Activated CD4-positive, alpha-beta memory T cell treated with anti-CD3 and anti-CD28 coated beads for 36 hours (primary cell): ENCODE measurements around the gene LMAN2. TPM values are rescaled to one million over a fixed set of nuclear protein-coding genes. Genes with fewer than 3 reads are reported as not detected.
"Not testable (repeated sequence)": the region's sequence is repeated elsewhere in the genome, so short reads cannot be mapped to it uniquely, and the experiment has no call there.

ENCODE experiments used
- CTCF ChIA-PET: fragments of 350-600 bp; sonication (Branson Sonifier 250); formaldehyde crosslinking; loops from one replicate; lab custom pipeline; 2021; ENCODE audit warnings: antibody characterized with exemption, inconsistent platforms; lab: Charles Lee
- POLR2A ChIA-PET: fragments of 350-600 bp; sonication (Branson Sonifier 250); formaldehyde crosslinking; loops from one replicate; lab custom pipeline; 2021; ENCODE audit warnings: antibody characterized with exemption; lab: Charles Lee
- DNase-seq: peaks from one replicate; pipeline ENCODE4 v3.0.0-alpha.2; 2020
- H3K27ac Mint-ChIP-seq: one replicate; pipeline ENCODE4 v1.8.0; 2021; ENCODE audit warnings: mixed read lengths
- H3K27me3 Mint-ChIP-seq: one replicate; pipeline ENCODE4 v1.8.0; 2021; ENCODE audit warnings: mixed read lengths
- H3K36me3 Mint-ChIP-seq: one replicate; pipeline ENCODE4 v1.8.0; 2021; ENCODE audit warnings: mixed read lengths
- H3K4me1 Mint-ChIP-seq: one replicate; pipeline ENCODE4 v1.8.0; 2021; ENCODE audit warnings: low read depth, mixed read lengths
- H3K4me3 Mint-ChIP-seq: one replicate; pipeline ENCODE4 v1.8.0; 2021; ENCODE audit warnings: mild to moderate bottlenecking, mixed read lengths
- H3K9me3 Mint-ChIP-seq: one replicate; pipeline ENCODE4 v1.8.0; 2021; ENCODE audit warnings: mixed read lengths
- intact Hi-C: fragments of 100-400 bp; cut with micrococcal nuclease; formaldehyde crosslinking; loops from one replicate; pipeline ENCODE4 v1.15.1; 2023
- total RNA-seq, 2 experiments: library from RNA; stranded (reverse); gene quantifications; one replicate each; pipeline ENCODE4 v1.2.3, GENCODE V29; 2021

Gene LMAN2
- total RNA-seq, 2 experiments from 2014 or later, result 98.3 to 104 TPM

GRCh38 chr5:177377851-177378776, 26.6 kb upstream of the LMAN2 start:
- H3K4me3 Mint-ChIP-seq, result no peak overlapping the region
- CTCF ChIA-PET, result interaction anchor here (0.6 to 3.9 kb wide), 9 partner anchors 8 to 205 kb away, joined by 3 to 37 read pairs (median 4); no protein-coding TSS in a partner anchor
- intact Hi-C loops, result no loop called here
- no peaks in the 10 kb centered on the region for H3K27me3 Mint-ChIP-seq
- peaks cover 4% of the 10 kb centered on the region for H3K36me3 Mint-ChIP-seq
- H3K9me3 Mint-ChIP-seq, result no peaks in the 10 kb centered on the region
- POLR2A ChIA-PET, result interaction anchor here (0.5 to 2.4 kb wide), 7 partner anchors 8 to 67 kb away, joined by 3 to 11 read pairs (median 4); partner anchors contain the start of gene RGS14
- peaks cover 30% of the 10 kb centered on the region for H3K4me1 Mint-ChIP-seq
- DNase-seq, result no peak
- peak overlapping the region; percentile 28 for H3K27ac Mint-ChIP-seq

- Mint-ChIP-seq H3K27me3 (no peaks in the 10 kb centered on the region), H3K9me3 (no peaks in the 10 kb centered on the region), H3K36me3 (peaks cover 14% of the 10 kb centered on the region), H3K4me3 (no peak overlapping the region), H3K27ac (peak overlapping the region; percentile 14), H3K4me1 (peaks cover 48% of the 10 kb centered on the region)
- CTCF ChIA-PET, result interaction anchor here (1.3 to 1.5 kb wide), 2 partner anchors 11 to 29 kb away, joined by 3 read pairs; no protein-coding TSS in a partner anchor
- DNase-seq, result no peak
- intact Hi-C loops, result no loop called here
- POLR2A ChIA-PET, result no interaction called here
Observed at GRCh38 chr5:177376107-177376506, 24.6 kb upstream of the LMAN2 start.

- H3K9me3 Mint-ChIP-seq, H3K4me3 Mint-ChIP-seq, intact Hi-C loops, H3K27me3 Mint-ChIP-seq, POLR2A ChIA-PET, H3K27ac Mint-ChIP-seq, DNase-seq: not testable (repeated sequence)
- H3K4me1 Mint-ChIP-seq, result peaks cover 47% of the 10 kb centered on the region
- peaks cover 14% of the 10 kb centered on the region for H3K36me3 Mint-ChIP-seq
- CTCF ChIA-PET, result interaction anchor here (1.0 to 1.2 kb wide), 2 partner anchors 80 to 82 kb away, joined by 3 read pairs; no protein-coding TSS in a partner anchor
Observed at GRCh38 chr5:177375516-177375915, 24.0 kb upstream of the LMAN2 start.

GRCh38 chr5:177374211-177374610, 22.7 kb upstream of the LMAN2 start:
- POLR2A ChIA-PET, result interaction anchor here (0.6 kb wide), 1 partner anchor 15 kb away, joined by 3 read pairs; no protein-coding TSS in a partner anchor
- intact Hi-C loops, result no loop called here
- Mint-ChIP-seq H3K36me3 (peaks cover 17% of the 10 kb centered on the region), H3K9me3 (no peaks in the 10 kb centered on the region), H3K27me3 (no peaks in the 10 kb centered on the region), H3K27ac (peak overlapping the region; percentile 35), H3K4me1 (peaks cover 52% of the 10 kb centered on the region), H3K4me3 (no peak overlapping the region)
- CTCF ChIA-PET, result interaction anchor here (5.7 kb wide), 1 partner anchor 14 kb away, joined by 55 read pairs; the partner anchor contains the start of gene RGS14
- DNase-seq, result no peak

GRCh38 chr5:177373806-177374205, 22.3 kb upstream of the LMAN2 start:
- CTCF ChIA-PET, result interaction anchor here (1.2 to 5.7 kb wide), 7 partner anchors 14 to 81 kb away, joined by 3 to 115 read pairs (median 28); partner anchors contain the start of genes LMAN2 and RGS14
- H3K4me1 Mint-ChIP-seq, result peaks cover 52% of the 10 kb centered on the region
- POLR2A ChIA-PET, result interaction anchor here (0.6 kb wide), 1 partner anchor 16 kb away, joined by 3 read pairs; no protein-coding TSS in a partner anchor
- no peaks in the 10 kb centered on the region for H3K27me3 Mint-ChIP-seq
- intact Hi-C loops, result no loop called here
- no peak overlapping the region for H3K4me3 Mint-ChIP-seq
- peaks cover 22% of the 10 kb centered on the region for H3K36me3 Mint-ChIP-seq
- DNase-seq, result no peak
- peak overlapping the region; percentile 35 for H3K27ac Mint-ChIP-seq
- H3K9me3 Mint-ChIP-seq, result no peaks in the 10 kb centered on the region

- peaks cover 30% of the 10 kb centered on the region for H3K36me3 Mint-ChIP-seq
- peak overlapping the region; percentile 24 for H3K4me3 Mint-ChIP-seq
- peaks cover 58% of the 10 kb centered on the region for H3K4me1 Mint-ChIP-seq
- H3K27ac Mint-ChIP-seq, result peak overlapping the region; percentile 79
- DNase-seq, result peak; percentile 59
- H3K27me3 Mint-ChIP-seq, result no peaks in the 10 kb centered on the region
- ChIA-PET CTCF (interaction anchor here (1.2 to 5.7 kb wide), 9 partner anchors 13 to 85 kb away, joined by 3 to 115 read pairs (median 28); partner anchors contain the start of genes LMAN2 and RGS14), POLR2A (interaction anchor here (0.7 to 2.2 kb wide), 4 partner anchors 9 to 17 kb away, joined by 3 to 9 read pairs (median 5); no protein-coding TSS in a partner anchor)
- intact Hi-C loops, result loop anchor here (1.0 kb wide), 1 partner anchor 16 kb away; no protein-coding TSS in a partner anchor
- H3K9me3 Mint-ChIP-seq, result no peaks in the 10 kb centered on the region
Observed at GRCh38 chr5:177372910-177373309, 21.4 kb upstream of the LMAN2 start.

- no peaks in the 10 kb centered on the region for H3K27me3 Mint-ChIP-seq
- H3K9me3 Mint-ChIP-seq, result no peaks in the 10 kb centered on the region
- peaks cover 30% of the 10 kb centered on the region for H3K36me3 Mint-ChIP-seq
- intact Hi-C loops, result loop anchor here (1.0 kb wide), 1 partner anchor 17 kb away; no protein-coding TSS in a partner anchor
- ChIA-PET CTCF (interaction anchor here (1.2 to 5.7 kb wide), 12 partner anchors 10 to 85 kb away, joined by 3 to 115 read pairs (median 22); partner anchors contain the start of genes LMAN2, RGS14 and SLC34A1), POLR2A (interaction anchor here (0.7 to 2.2 kb wide), 6 partner anchors 8 to 31 kb away, joined by 3 to 9 read pairs (median 5); partner anchors contain the start of gene LMAN2)
- H3K27ac Mint-ChIP-seq, result peak overlapping the region; percentile 79
- DNase-seq, result peak; percentile 61
- H3K4me3 Mint-ChIP-seq, result peak overlapping the region; percentile 70
- H3K4me1 Mint-ChIP-seq, result peaks cover 58% of the 10 kb centered on the region
Observed at GRCh38 chr5:177372034-177372896, 20.8 kb upstream of the LMAN2 start.

GRCh38 chr5:177371120-177372033, 19.9 kb upstream of the LMAN2 start:
- POLR2A ChIA-PET, result interaction anchor here (0.9 to 2.2 kb wide), 7 partner anchors 7 to 84 kb away, joined by 3 to 9 read pairs (median 4); partner anchors contain the start of gene LMAN2
- intact Hi-C loops, result loop anchor here (1.0 kb wide), 1 partner anchor 18 kb away; no protein-coding TSS in a partner anchor

GRCh38 chr5:177370488-177371119, 19.1 kb upstream of the LMAN2 start:
- peak overlapping the region; percentile 38 for H3K27ac Mint-ChIP-seq
- peak; percentile 79 for DNase-seq
- H3K9me3 Mint-ChIP-seq, result no peaks in the 10 kb centered on the region
- intact Hi-C loops, result no loop called here
- CTCF ChIA-PET, result interaction anchor here (0.6 to 5.7 kb wide), 23 partner anchors 9 to 229 kb away, joined by 3 to 115 read pairs (median 8); partner anchors contain the start of genes B4GALT7, LMAN2, PDLIM7 and RGS14
- H3K4me1 Mint-ChIP-seq, result peaks cover 65% of the 10 kb centered on the region
- POLR2A ChIA-PET, result interaction anchor here (0.9 to 2.1 kb wide), 5 partner anchors 8 to 85 kb away, joined by 3 to 7 read pairs (median 4); partner anchors contain the start of gene LMAN2
- H3K27me3 Mint-ChIP-seq, result no peaks in the 10 kb centered on the region
- H3K36me3 Mint-ChIP-seq, result peaks cover 35% of the 10 kb centered on the region
- H3K4me3 Mint-ChIP-seq, result peak overlapping the region; percentile 74

More at GRCh38 chr5:177371120-177372033, 19.9 kb upstream of the LMAN2 start:
- Mint-ChIP-seq H3K27me3 (no peaks in the 10 kb centered on the region), H3K36me3 (peaks cover 32% of the 10 kb centered on the region), H3K4me3 (peak overlapping the region; percentile 70), H3K27ac (peak overlapping the region; percentile 79), H3K9me3 (no peaks in the 10 kb centered on the region), H3K4me1 (peaks cover 60% of the 10 kb centered on the region)
- DNase-seq, result no peak
- CTCF ChIA-PET, result interaction anchor here (0.6 to 5.7 kb wide), 21 partner anchors 8 to 228 kb away, joined by 3 to 115 read pairs (median 8); partner anchors contain the start of genes B4GALT7, LMAN2, PDLIM7 and RGS14
